ENCODE results near the gene HOXB9. TPM values are rescaled to one million over a fixed set of nuclear protein-coding genes. Genes with fewer than 3 reads are reported as not detected.

The HOXB9 gene
- polyA plus RNA-seq, 1 experiment, result not detected

DNA sequence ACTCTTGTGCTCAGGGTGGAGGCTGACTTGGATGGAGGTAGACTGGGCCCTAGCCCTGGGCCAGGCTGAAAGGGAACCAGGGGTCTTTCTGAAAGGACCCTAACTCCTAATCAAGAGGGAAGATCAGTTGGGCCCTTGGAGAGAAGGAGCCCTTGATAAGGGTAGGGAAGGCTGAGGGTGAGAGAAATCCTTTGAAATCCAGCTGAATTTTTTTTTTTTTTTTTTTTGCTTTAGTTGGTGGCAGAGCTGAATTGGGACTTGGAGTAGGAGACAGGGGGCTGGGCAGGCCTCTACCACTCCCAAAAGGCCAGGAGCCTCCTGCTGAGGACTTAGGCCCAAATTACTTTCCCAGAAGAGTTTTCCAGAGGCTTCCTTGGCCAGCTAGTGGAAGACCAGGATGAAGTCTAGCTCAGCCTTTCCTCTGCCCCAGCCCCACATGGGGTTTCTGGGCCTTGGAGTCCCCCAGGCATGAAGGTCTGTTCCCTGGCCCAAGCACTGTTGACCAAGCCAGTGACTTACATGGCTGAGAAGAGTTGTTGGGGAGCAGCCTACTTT is 35.5 kb downstream of the HOXB9 start:
- no peak for DNase-seq (ENCODE audit: low read depth)
- Histone ChIP-seq H3K36me3 (ENCODE audit: control insufficient read depth, insufficient read depth, low read length) (no peaks in the 10 kb centered on the region), H3K27me3 (ENCODE audit: control insufficient read depth, insufficient read depth, low read length) (peaks cover 84% of the 10 kb centered on the region), H3K4me3 (ENCODE audit: low read depth, low read length) (no peak overlapping the region)
- ChIA-PET CTCF (interaction anchor here (1.9 kb wide), 1 partner anchor 22 kb away, joined by 4 read pairs; no protein-coding TSS in a partner anchor), POLR2A (no interaction called here)
- TF ChIP-seq, protein P1, sequence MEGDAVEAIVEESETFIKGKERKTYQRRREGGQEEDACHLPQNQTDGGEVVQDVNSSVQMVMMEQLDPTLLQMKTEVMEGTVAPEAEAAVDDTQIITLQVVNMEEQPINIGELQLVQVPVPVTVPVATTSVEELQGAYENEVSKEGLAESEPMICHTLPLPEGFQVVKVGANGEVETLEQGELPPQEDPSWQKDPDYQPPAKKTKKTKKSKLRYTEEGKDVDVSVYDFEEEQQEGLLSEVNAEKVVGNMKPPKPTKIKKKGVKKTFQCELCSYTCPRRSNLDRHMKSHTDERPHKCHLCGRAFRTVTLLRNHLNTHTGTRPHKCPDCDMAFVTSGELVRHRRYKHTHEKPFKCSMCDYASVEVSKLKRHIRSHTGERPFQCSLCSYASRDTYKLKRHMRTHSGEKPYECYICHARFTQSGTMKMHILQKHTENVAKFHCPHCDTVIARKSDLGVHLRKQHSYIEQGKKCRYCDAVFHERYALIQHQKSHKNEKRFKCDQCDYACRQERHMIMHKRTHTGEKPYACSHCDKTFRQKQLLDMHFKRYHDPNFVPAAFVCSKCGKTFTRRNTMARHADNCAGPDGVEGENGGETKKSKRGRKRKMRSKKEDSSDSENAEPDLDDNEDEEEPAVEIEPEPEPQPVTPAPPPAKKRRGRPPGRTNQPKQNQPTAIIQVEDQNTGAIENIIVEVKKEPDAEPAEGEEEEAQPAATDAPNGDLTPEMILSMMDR (IDR thresholded peaks at IDR 0.05; ENCODE audit: insufficient read depth, low read depth, low read length), result no peak

- TF ChIP-seq, protein P1 (IDR thresholded peaks at IDR 0.05; ENCODE audit: insufficient read depth, low read depth, low read length), result no peak
- no peaks in the 10 kb centered on the region for H3K36me3 ChIP-seq (ENCODE audit: control insufficient read depth, insufficient read depth, low read length)
- no peak within 1 kb of the TSS for H3K4me3 ChIP-seq (ENCODE audit: low read depth, low read length)
- ChIA-PET POLR2A (no interaction called here), CTCF (interaction anchor here (1.9 to 2.8 kb wide), 2 partner anchors 23 to 254 kb away, joined by 4 to 16 read pairs; no protein-coding TSS in a partner anchor)
- no peak for DNase-seq (ENCODE audit: low read depth)
- peaks cover 80% of the 10 kb centered on the region for H3K27me3 ChIP-seq (ENCODE audit: control insufficient read depth, insufficient read depth, low read length)
These were observed 36.1 kb downstream of the HOXB9 start, which contains the start of gene HOXB3 for GRCh38 chr17:48589831-48590606. HOXB3 (minus strand) TSS chr17:48590241; CDS start chr17:48552474, 37,767 bp downstream.

- TF ChIP-seq, protein P1 (IDR thresholded peaks at IDR 0.05; ENCODE audit: insufficient read depth, low read depth, low read length), result no peak
- no peak for DNase-seq (ENCODE audit: low read depth)
- Histone ChIP-seq H3K27me3 (ENCODE audit: control insufficient read depth, insufficient read depth, low read length) (peaks cover 77% of the 10 kb centered on the region), H3K36me3 (ENCODE audit: control insufficient read depth, insufficient read depth, low read length) (no peaks in the 10 kb centered on the region), H3K4me3 (ENCODE audit: low read depth, low read length) (no peak overlapping the region)
- POLR2A ChIA-PET, result no interaction called here
- CTCF ChIA-PET, result interaction anchor here (1.2 to 2.8 kb wide), 5 partner anchors 29 to 281 kb away, joined by 4 to 16 read pairs (median 7); no protein-coding TSS in a partner anchor
These were observed 36.9 kb downstream of the HOXB9 start for GRCh38 chr17:48589060-48589830.

- ChIA-PET POLR2A (no interaction called here), CTCF (interaction anchor here (0.6 to 2.8 kb wide), 8 partner anchors 30 to 280 kb away, joined by 3 to 16 read pairs (median 5); no protein-coding TSS in a partner anchor)
- TF ChIP-seq, protein P1 (IDR thresholded peaks at IDR 0.05; ENCODE audit: insufficient read depth, low read depth, low read length), result no peak
- DNase-seq (ENCODE audit: low read depth), result no peak
- H3K4me3 ChIP-seq (ENCODE audit: low read depth, low read length), result no peak overlapping the region
- H3K27me3 ChIP-seq (ENCODE audit: control insufficient read depth, insufficient read depth, low read length), result peaks cover 75% of the 10 kb centered on the region
- no peaks in the 10 kb centered on the region for H3K36me3 ChIP-seq (ENCODE audit: control insufficient read depth, insufficient read depth, low read length)
These were observed 37.6 kb downstream of the HOXB9 start for GRCh38 chr17:48588528-48588927.

GRCh38 chr17:48588074-48588415 is 38.1 kb downstream of the HOXB9 start:
- TF ChIP-seq, protein P1 (IDR thresholded peaks at IDR 0.05; ENCODE audit: insufficient read depth, low read depth, low read length), result no peak
- POLR2A ChIA-PET, result no interaction called here
- CTCF ChIA-PET, result interaction anchor here (0.6 to 2.8 kb wide), 10 partner anchors 30 to 280 kb away, joined by 3 to 16 read pairs (median 4); no protein-coding TSS in a partner anchor
- H3K27me3 ChIP-seq (ENCODE audit: control insufficient read depth, insufficient read depth, low read length), result peaks cover 76% of the 10 kb centered on the region
- DNase-seq (ENCODE audit: low read depth), result no peak
- no peaks in the 10 kb centered on the region for H3K36me3 ChIP-seq (ENCODE audit: control insufficient read depth, insufficient read depth, low read length)
- H3K4me3 ChIP-seq (ENCODE audit: low read depth, low read length), result no peak overlapping the region

All from BJ (cell line).